T-helper 2 cell treated with Interferon-gamma antibody and Interleukin-4, amounts not matched to agents 5 μg/mL and 100 μg/mL, for 36 hours (primary cell): ENCODE results near the gene SHOC2.

ENCODE experiments used
- DNase-seq: peaks from one replicate; pipeline ENCODE4 v3.0.0; 2021; ENCODE audit warnings: low spot score
- H3K27ac Mint-ChIP-seq: one replicate; pipeline ENCODE4 v1.8.0; 2021; ENCODE audit warnings: mild to moderate bottlenecking, mixed read lengths
- H3K27me3 Mint-ChIP-seq: one replicate; pipeline ENCODE4 v1.8.0; 2021; ENCODE audit warnings: low read depth, mixed read lengths
- H3K36me3 Mint-ChIP-seq: one replicate; pipeline ENCODE4 v1.8.0; 2021; ENCODE audit warnings: low read depth, mixed read lengths
- H3K4me1 Mint-ChIP-seq: one replicate; pipeline ENCODE4 v1.8.0; 2021; ENCODE audit warnings: low read depth, mixed read lengths
- H3K4me3 Mint-ChIP-seq: one replicate; pipeline ENCODE4 v1.8.0; 2022; ENCODE audit warnings: mild to moderate bottlenecking, moderate library complexity, mixed read lengths
- H3K9me3 Mint-ChIP-seq: one replicate; pipeline ENCODE4 v1.8.0; 2021; ENCODE audit warnings: mixed read lengths

The SHOC2 gene

GRCh38 chr10:110919349-110919931 lies at the start of gene SHOC2:
SHOC2 (plus strand) TSS chr10:110919604; CDS start chr10:110964359, 44,755 bp downstream.
- Mint-ChIP-seq H3K9me3 (no peaks in the 10 kb centered on the region), H3K4me1 (peaks cover 37% of the 10 kb centered on the region), H3K36me3 (peaks cover 7% of the 10 kb centered on the region)

GRCh38 chr10:110870823-110871297 lies 48.5 kb upstream of the SHOC2 start:
- peak overlapping the region; percentile 99 for H3K27ac Mint-ChIP-seq
- DNase-seq, result no peak
- H3K4me3 Mint-ChIP-seq, result peak overlapping the region; percentile 97
- no peaks in the 10 kb centered on the region for H3K9me3 Mint-ChIP-seq
- H3K4me1 Mint-ChIP-seq, result peaks cover 63% of the 10 kb centered on the region
- peaks cover 8% of the 10 kb centered on the region for H3K36me3 Mint-ChIP-seq
- no peaks in the 10 kb centered on the region for H3K27me3 Mint-ChIP-seq

More at GRCh38 chr10:110919349-110919931, at the start of gene SHOC2:
- Mint-ChIP-seq H3K4me3 (peak within 1 kb of the TSS; percentile 99), H3K27me3 (no peaks in the 10 kb centered on the region), H3K27ac (peak within 1 kb of the TSS; percentile 98)
- peak; percentile 99 for DNase-seq

- peaks cover 10% of the 10 kb centered on the region for H3K36me3 Mint-ChIP-seq
- H3K4me1 Mint-ChIP-seq, result peaks cover 56% of the 10 kb centered on the region
Observed at GRCh38 chr10:110871298-110872084, 47.9 kb upstream of the SHOC2 start, which contains the start of gene PDCD4. PDCD4 (plus strand) TSS chr10:110871928; CDS start chr10:110876028, 4,100 bp downstream.

GRCh38 chr10:110872145-110872983 lies 47.0 kb upstream of the SHOC2 start:
- H3K27ac Mint-ChIP-seq, result peak overlapping the region; percentile 98
- peak; percentile 73 for DNase-seq
- peak overlapping the region; percentile 91 for H3K4me3 Mint-ChIP-seq
- peaks cover 51% of the 10 kb centered on the region for H3K4me1 Mint-ChIP-seq
- H3K27me3 Mint-ChIP-seq, result no peaks in the 10 kb centered on the region
- H3K9me3 Mint-ChIP-seq, result no peaks in the 10 kb centered on the region
- peaks cover 13% of the 10 kb centered on the region for H3K36me3 Mint-ChIP-seq

More at GRCh38 chr10:110871298-110872084, 47.9 kb upstream of the SHOC2 start, which contains the start of gene PDCD4:
- peak; percentile 96 for DNase-seq
- H3K4me3 Mint-ChIP-seq, result peak within 1 kb of the TSS; percentile 97
- no peaks in the 10 kb centered on the region for H3K27me3 Mint-ChIP-seq
- peak within 1 kb of the TSS; percentile 99 for H3K27ac Mint-ChIP-seq
- no peaks in the 10 kb centered on the region for H3K9me3 Mint-ChIP-seq

GRCh38 chr10:110872984-110873923 lies 46.1 kb upstream of the SHOC2 start:
- Mint-ChIP-seq H3K4me1 (peaks cover 45% of the 10 kb centered on the region), H3K36me3 (peaks cover 22% of the 10 kb centered on the region)

GRCh38 chr10:110873951-110874350 lies 45.5 kb upstream of the SHOC2 start:
- H3K27me3 Mint-ChIP-seq, result no peaks in the 10 kb centered on the region
- peak overlapping the region; percentile 79 for H3K27ac Mint-ChIP-seq
- no peak for DNase-seq
- peaks cover 25% of the 10 kb centered on the region for H3K36me3 Mint-ChIP-seq
- H3K9me3 Mint-ChIP-seq, result no peaks in the 10 kb centered on the region
- peaks cover 42% of the 10 kb centered on the region for H3K4me1 Mint-ChIP-seq
- peak overlapping the region; percentile 82 for H3K4me3 Mint-ChIP-seq

More at GRCh38 chr10:110872984-110873923, 46.1 kb upstream of the SHOC2 start:
- no peaks in the 10 kb centered on the region for H3K9me3 Mint-ChIP-seq
- no peaks in the 10 kb centered on the region for H3K27me3 Mint-ChIP-seq
- peak overlapping the region; percentile 98 for H3K27ac Mint-ChIP-seq
- peak overlapping the region; percentile 91 for H3K4me3 Mint-ChIP-seq
- no peak for DNase-seq

- Mint-ChIP-seq H3K4me3 (no peak overlapping the region), H3K36me3 (peaks cover 27% of the 10 kb centered on the region), H3K27me3 (no peaks in the 10 kb centered on the region), H3K9me3 (no peaks in the 10 kb centered on the region), H3K27ac (no peak overlapping the region), H3K4me1 (peaks cover 28% of the 10 kb centered on the region)
- DNase-seq, result no peak
Observed at GRCh38 chr10:110876000-110876399, 43.4 kb upstream of the SHOC2 start.

- no peaks in the 10 kb centered on the region for H3K27me3 Mint-ChIP-seq
- no peak overlapping the region for H3K4me3 Mint-ChIP-seq
- H3K4me1 Mint-ChIP-seq, result peaks cover 27% of the 10 kb centered on the region
- DNase-seq, result no peak
- no peak overlapping the region for H3K27ac Mint-ChIP-seq
- no peaks in the 10 kb centered on the region for H3K9me3 Mint-ChIP-seq
- H3K36me3 Mint-ChIP-seq, result peaks cover 31% of the 10 kb centered on the region
Observed at GRCh38 chr10:110876788-110877187, 42.6 kb upstream of the SHOC2 start.

- H3K27ac Mint-ChIP-seq, result no peak overlapping the region
- H3K27me3 Mint-ChIP-seq, result no peaks in the 10 kb centered on the region
- H3K36me3 Mint-ChIP-seq, result peaks cover 54% of the 10 kb centered on the region
- no peaks in the 10 kb centered on the region for H3K9me3 Mint-ChIP-seq
- no peak overlapping the region for H3K4me3 Mint-ChIP-seq
- H3K4me1 Mint-ChIP-seq, result peaks cover 34% of the 10 kb centered on the region
- no peak for DNase-seq
Observed at GRCh38 chr10:110880012-110880411, 39.4 kb upstream of the SHOC2 start.

GRCh38 chr10:110881247-110881646 lies 38.2 kb upstream of the SHOC2 start:
- H3K4me3 Mint-ChIP-seq, result no peak overlapping the region
- no peak for DNase-seq
- peaks cover 54% of the 10 kb centered on the region for H3K36me3 Mint-ChIP-seq
- H3K27me3 Mint-ChIP-seq, result no peaks in the 10 kb centered on the region
- H3K4me1 Mint-ChIP-seq, result peaks cover 34% of the 10 kb centered on the region
- H3K9me3 Mint-ChIP-seq, result no peaks in the 10 kb centered on the region
- H3K27ac Mint-ChIP-seq, result no peak overlapping the region

- no peak for DNase-seq
- H3K36me3 Mint-ChIP-seq, result peaks cover 54% of the 10 kb centered on the region
- no peaks in the 10 kb centered on the region for H3K9me3 Mint-ChIP-seq
- no peaks in the 10 kb centered on the region for H3K27me3 Mint-ChIP-seq
- H3K4me3 Mint-ChIP-seq, result no peak overlapping the region
- peaks cover 35% of the 10 kb centered on the region for H3K4me1 Mint-ChIP-seq
- H3K27ac Mint-ChIP-seq, result no peak overlapping the region
Observed at GRCh38 chr10:110881905-110882304, 37.5 kb upstream of the SHOC2 start.

- H3K27ac Mint-ChIP-seq, result peak overlapping the region; percentile 50
- no peaks in the 10 kb centered on the region for H3K27me3 Mint-ChIP-seq
- DNase-seq, result no peak
- peaks cover 36% of the 10 kb centered on the region for H3K4me1 Mint-ChIP-seq
- peaks cover 49% of the 10 kb centered on the region for H3K36me3 Mint-ChIP-seq
- H3K9me3 Mint-ChIP-seq, result no peaks in the 10 kb centered on the region
- H3K4me3 Mint-ChIP-seq, result peak overlapping the region; percentile 77
Observed at GRCh38 chr10:110883924-110884323, 35.5 kb upstream of the SHOC2 start.
